Erythroblast (primary cell): ENCODE results near the gene AGO1.

Source experiments
- GATA1 ChIP-seq: IDR thresholded peaks from 2 replicates; pipeline ENCODE4 v1.6.1; 2011; ENCODE audit warnings: low read depth, mild to moderate bottlenecking, control low read depth, low read length, moderate library complexity
- POLR2A ChIP-seq: IDR thresholded peaks from 2 replicates; pipeline ENCODE4 v1.6.1; 2011; ENCODE audit warnings: mild to moderate bottlenecking, low read length

DNA sequence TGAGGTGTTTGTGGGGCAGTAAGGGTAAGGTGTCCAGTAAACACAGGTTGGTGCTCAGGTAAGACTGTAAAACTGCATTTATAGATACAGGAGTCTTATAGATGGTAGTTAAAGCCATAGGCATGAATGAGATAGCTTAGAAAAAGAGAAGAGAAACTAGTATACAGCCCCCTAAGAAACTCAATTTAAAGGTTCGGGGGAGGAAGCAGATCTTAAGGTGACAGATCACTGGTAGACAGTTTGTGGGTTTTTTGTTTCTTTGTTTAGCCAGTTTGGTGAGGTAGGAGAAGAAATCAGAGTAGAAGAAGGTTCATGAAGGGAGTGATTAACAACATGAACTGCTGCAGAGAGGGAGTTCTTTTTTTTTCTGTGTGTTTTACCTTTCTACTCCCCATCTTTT lies 41.8 kb downstream of the AGO1 start:
- no peak for TF ChIP-seq POLR2A
- TF ChIP-seq GATA1, result no peak
